ENCODE data around the gene SIM2.

Gene SIM2

DNA sequence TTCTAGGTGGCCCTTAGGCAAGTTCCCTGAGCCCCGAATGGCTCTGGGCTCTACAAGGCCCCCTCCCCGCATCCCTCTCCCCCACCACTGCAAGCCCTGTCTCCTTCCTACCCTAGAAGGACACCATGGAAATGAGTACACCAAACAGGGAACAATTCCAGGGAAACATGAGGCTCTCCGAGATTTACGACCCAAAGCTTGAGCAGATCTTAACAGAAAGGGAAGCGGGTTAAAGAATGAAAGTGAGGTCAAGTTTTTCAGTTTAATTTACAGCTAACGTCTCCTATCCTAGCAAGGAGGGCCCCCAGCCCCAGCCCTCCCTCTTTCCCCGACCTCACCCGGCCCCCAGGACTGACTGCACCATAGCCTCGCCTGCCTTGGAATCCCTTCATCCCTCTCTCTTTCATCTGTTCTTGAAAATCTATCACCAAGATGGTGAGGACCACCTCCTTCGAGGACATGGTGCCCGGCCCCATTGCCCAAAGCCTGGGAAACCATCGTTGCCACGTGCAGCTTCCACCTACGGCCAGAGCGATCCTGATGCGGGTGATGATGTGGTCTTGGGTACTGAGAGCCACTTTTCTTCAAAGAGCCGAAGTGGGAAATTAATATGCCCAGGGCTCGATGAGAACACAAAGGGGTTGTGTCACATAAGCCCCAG, 30.5 kb downstream of the SIM2 start:
- Histone ChIP-seq H3K79me2 (ENCODE audit: insufficient read depth, low read length) (no peaks in the 10 kb centered on the region), H2AFZ (ENCODE audit: low read depth, low read length) (no peak overlapping the region), H4K20me1 (ENCODE audit: insufficient read depth, low read length) (no peaks in the 10 kb centered on the region), H3K27ac (ENCODE audit: low read length) (no peak overlapping the region), H3K27me3 (ENCODE audit: insufficient read depth, low read length, poor library complexity) (no peaks in the 10 kb centered on the region), H3K9me3 (ENCODE audit: insufficient read depth, low read length, severe bottlenecking) (no peaks in the 10 kb centered on the region), H3K36me3 (ENCODE audit: insufficient read depth, low read length) (no peaks in the 10 kb centered on the region), H3K4me3 (ENCODE audit: low read depth in 1 of 2, low read length in 2 of 2) (no peak overlapping the region), H3K4me2 (ENCODE audit: insufficient read depth, low read length) (no peak overlapping the region), H3K4me1 (ENCODE audit: insufficient read depth, low read length) (no peaks in the 10 kb centered on the region), H3K9ac (ENCODE audit: low read depth, low read length) (no peak overlapping the region)
- no peak for ATAC-seq (ENCODE audit: insufficient read depth, low read depth)
- DNase-seq, result no peak
- no peak for TF ChIP-seq EZH2 (IDR thresholded peaks at IDR 0.05; ENCODE audit: borderline replicate concordance, low read depth, low read length, severe bottlenecking)
- TF ChIP-seq, protein P1, sequence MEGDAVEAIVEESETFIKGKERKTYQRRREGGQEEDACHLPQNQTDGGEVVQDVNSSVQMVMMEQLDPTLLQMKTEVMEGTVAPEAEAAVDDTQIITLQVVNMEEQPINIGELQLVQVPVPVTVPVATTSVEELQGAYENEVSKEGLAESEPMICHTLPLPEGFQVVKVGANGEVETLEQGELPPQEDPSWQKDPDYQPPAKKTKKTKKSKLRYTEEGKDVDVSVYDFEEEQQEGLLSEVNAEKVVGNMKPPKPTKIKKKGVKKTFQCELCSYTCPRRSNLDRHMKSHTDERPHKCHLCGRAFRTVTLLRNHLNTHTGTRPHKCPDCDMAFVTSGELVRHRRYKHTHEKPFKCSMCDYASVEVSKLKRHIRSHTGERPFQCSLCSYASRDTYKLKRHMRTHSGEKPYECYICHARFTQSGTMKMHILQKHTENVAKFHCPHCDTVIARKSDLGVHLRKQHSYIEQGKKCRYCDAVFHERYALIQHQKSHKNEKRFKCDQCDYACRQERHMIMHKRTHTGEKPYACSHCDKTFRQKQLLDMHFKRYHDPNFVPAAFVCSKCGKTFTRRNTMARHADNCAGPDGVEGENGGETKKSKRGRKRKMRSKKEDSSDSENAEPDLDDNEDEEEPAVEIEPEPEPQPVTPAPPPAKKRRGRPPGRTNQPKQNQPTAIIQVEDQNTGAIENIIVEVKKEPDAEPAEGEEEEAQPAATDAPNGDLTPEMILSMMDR (IDR thresholded peaks at IDR 0.05; ENCODE audit: borderline replicate concordance, extremely low read depth, low read length, poor library complexity, severe bottlenecking), result no peak

DNA sequence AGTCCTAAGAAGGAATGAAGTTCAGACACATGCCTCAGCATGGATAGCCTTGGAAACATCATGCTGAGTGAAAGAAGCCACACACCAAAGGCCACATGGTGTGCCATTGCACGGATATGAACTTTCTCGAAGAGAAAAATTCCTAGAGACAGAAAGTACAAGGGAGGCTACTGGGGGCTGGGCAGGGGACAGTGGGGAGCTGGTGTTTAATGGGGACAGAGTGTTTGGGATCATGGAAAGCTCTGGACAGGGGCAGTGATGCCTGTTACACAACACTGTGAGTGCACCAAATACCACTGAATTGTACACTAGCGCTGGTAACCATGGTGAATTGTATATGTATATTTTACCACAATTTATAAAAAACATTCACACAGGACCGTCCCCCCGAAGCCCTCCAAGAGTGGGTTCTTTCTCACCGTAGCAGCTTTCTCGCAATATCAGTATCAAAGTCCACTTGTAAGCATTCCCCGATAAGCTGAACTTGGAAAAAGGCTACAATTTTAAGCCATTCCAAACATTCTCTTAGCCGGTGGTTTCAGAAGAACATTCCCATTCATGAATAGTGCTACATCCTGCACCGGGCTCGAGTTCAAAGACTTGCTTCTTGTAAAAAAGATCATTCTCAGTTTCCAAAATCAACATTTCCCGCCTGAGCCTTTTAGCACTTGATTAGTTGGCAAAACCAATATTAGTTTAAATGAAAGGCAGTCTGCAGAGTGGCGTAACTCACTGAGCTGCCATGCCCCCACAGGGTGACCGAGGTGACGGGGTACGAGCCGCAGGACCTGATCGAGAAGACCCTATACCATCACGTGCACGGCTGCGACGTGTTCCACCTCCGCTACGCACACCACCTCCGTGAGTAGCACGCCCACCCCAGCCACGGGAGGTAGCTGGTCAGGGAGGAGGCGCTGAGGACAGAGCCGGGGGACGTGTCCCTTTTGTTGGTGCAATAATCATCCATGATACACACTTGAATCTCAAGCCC, 31.7 kb downstream of the SIM2 start:
- Histone ChIP-seq H4K20me1 (ENCODE audit: insufficient read depth, low read length) (no peaks in the 10 kb centered on the region), H3K79me2 (ENCODE audit: insufficient read depth, low read length) (no peaks in the 10 kb centered on the region), H2AFZ (ENCODE audit: low read depth, low read length) (no peak overlapping the region), H3K36me3 (ENCODE audit: insufficient read depth, low read length) (0 out of 2 replicates have a peak, but pooled peaks cover 3% of the 10 kb centered on the region), H3K27me3 (ENCODE audit: insufficient read depth, low read length, poor library complexity) (no peaks in the 10 kb centered on the region), H3K4me2 (ENCODE audit: insufficient read depth, low read length) (no peak overlapping the region), H3K4me1 (ENCODE audit: insufficient read depth, low read length) (no peaks in the 10 kb centered on the region), H3K9me3 (ENCODE audit: insufficient read depth, low read length, severe bottlenecking) (no peaks in the 10 kb centered on the region), H3K4me3 (ENCODE audit: low read depth in 1 of 2, low read length in 2 of 2) (no peak overlapping the region), H3K9ac (ENCODE audit: low read depth, low read length) (no peak overlapping the region), H3K27ac (ENCODE audit: low read length) (no peak overlapping the region)
- TF ChIP-seq, protein P1 (IDR thresholded peaks at IDR 0.05; ENCODE audit: borderline replicate concordance, extremely low read depth, low read length, poor library complexity, severe bottlenecking), result no peak
- no peak for ATAC-seq (ENCODE audit: insufficient read depth, low read depth)
- no peak for DNase-seq

DNA sequence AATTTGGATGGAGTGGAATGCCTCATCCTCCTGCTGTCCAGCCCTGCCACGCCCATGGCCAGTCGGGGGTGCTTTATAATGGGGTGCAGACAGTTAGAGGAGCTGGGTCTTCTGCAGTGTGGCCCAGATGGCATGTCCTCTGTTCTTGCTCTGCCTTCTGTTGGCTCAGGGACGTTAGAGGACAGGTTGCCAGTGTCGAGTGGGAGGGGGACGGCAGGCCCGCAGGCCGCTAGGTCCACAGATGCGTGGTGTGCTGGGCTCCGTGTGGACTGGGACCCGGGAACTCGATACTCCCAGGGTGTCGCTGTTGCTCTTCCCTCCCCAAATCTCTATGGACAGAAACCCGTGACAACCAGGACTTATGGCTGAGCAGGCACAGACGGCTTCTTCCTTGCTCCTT, 33.3 kb downstream of the SIM2 start:
- ATAC-seq (ENCODE audit: insufficient read depth, low read depth) (no peak), DNase-seq (no peak)
- H3K4me3 ChIP-seq (ENCODE audit: low read depth in 1 of 2, low read length in 2 of 2), result no peak overlapping the region
- no peaks in the 10 kb centered on the region for H3K79me2 ChIP-seq (ENCODE audit: insufficient read depth, low read length)
- H3K4me1 ChIP-seq (ENCODE audit: insufficient read depth, low read length), result no peaks in the 10 kb centered on the region
- no peak for TF ChIP-seq EZH2 (IDR thresholded peaks at IDR 0.05; ENCODE audit: borderline replicate concordance, low read depth, low read length, severe bottlenecking)
- TF ChIP-seq, protein P1 (IDR thresholded peaks at IDR 0.05; ENCODE audit: borderline replicate concordance, extremely low read depth, low read length, poor library complexity, severe bottlenecking), result no peak
- H3K9ac ChIP-seq (ENCODE audit: low read depth, low read length), result no peak overlapping the region
- no peaks in the 10 kb centered on the region for H3K27me3 ChIP-seq (ENCODE audit: insufficient read depth, low read length, poor library complexity)
- 0 out of 2 replicates have a peak, but pooled peaks cover 3% of the 10 kb centered on the region for H3K36me3 ChIP-seq (ENCODE audit: insufficient read depth, low read length)
- H2AFZ ChIP-seq (ENCODE audit: low read depth, low read length), result no peak overlapping the region
- H3K9me3 ChIP-seq (ENCODE audit: insufficient read depth, low read length, severe bottlenecking), result no peaks in the 10 kb centered on the region
- H3K27ac ChIP-seq (ENCODE audit: low read length), result no peak overlapping the region
- H3K4me2 ChIP-seq (ENCODE audit: insufficient read depth, low read length), result no peak overlapping the region
- H4K20me1 ChIP-seq (ENCODE audit: insufficient read depth, low read length), result no peaks in the 10 kb centered on the region

All from DND-41 (cell line).